K562 (cell line): ENCODE measurements around the gene UGP2. TPM values are rescaled to one million over a fixed set of nuclear protein-coding genes. Genes with fewer than 3 reads are reported as not detected.

Experiments used
- ATAC-seq: fragments of 200-7000 bp; cut with Tn5 transposase; 3 replicates; pipeline ENCODE4 v1.9.1; 2020; ENCODE audit warnings: moderate library complexity
- BruUV-seq: library from RNA; stranded (reverse); fragments of 400-500 nt; replicated peaks from 2 replicates; lab custom pipeline; 2021; lab: Mats Ljungman, UMichigan
- CTCF ChIA-PET: fragments of 300-600 bp; formaldehyde crosslinking; extraction: SDS; loops from one replicate; lab custom pipeline; 2021; ENCODE audit warnings: low intra/inter-chr PET ratio; lab: Yijun Ruan, JAX
- POLR2A ChIA-PET: fragments of 300-600, 350-650 bp; sonication (Branson Sonifier 250); formaldehyde crosslinking; extraction: SDS; loops from one replicate; lab custom pipeline; 2021; ENCODE audit warnings: antibody characterized with exemption, inconsistent platforms; lab: Yijun Ruan, JAX
- DNase-seq, 4 experiments: peaks; one replicate each; pipeline versions ENCODE4 v3.0.0 to v3.0.0-alpha.2; 2011 to 2018; ENCODE audit warnings: low spot score in 3 of 4, mixed read lengths in 3 of 4; ENCODE audit errors: extremely low read depth in 1 of 4
- FAIRE-seq: peaks from 2 replicates; lab custom pipeline; 2011; peaks lifted over from hg19 to GRCh38; lab: Jason Lieb, UNC
- H2AFZ ChIP-seq: 2 replicates; pipeline ENCODE4 v1.6.0; 2011; ENCODE audit warnings: low read depth, low read length, control low read depth, inconsistent platforms
- H3K27ac ChIP-seq: fragments of 200-600 bp; 3 replicates; pipeline ENCODE4 v1.8.0; 2011; ENCODE audit warnings: low read depth, mild to moderate bottlenecking, control low read depth, inconsistent platforms, low read length, moderate library complexity, mixed read lengths; ENCODE audit errors: extremely low read depth
- H3K27me3 ChIP-seq, 2 experiments: fragments of 300-600 bp in 1 of 2; 2 replicates in 1 of 2; 3 replicates in 1 of 2; pipeline versions ENCODE4 v1.6.0 to v1.8.0; 2011; ENCODE audit warnings: inconsistent platforms in 2 of 2, low read length in 2 of 2, mild to moderate bottlenecking in 1 of 2, mixed read lengths in 1 of 2, moderate library complexity in 1 of 2; ENCODE audit not compliant: control insufficient read depth in 2 of 2, insufficient read depth in 2 of 2
- H3K36me3 ChIP-seq: fragments of 300-600 bp; 3 replicates; pipeline ENCODE4 v1.8.0; 2011; ENCODE audit warnings: mild to moderate bottlenecking, low read length, inconsistent platforms; ENCODE audit not compliant: control insufficient read depth, insufficient read depth
- H3K4me1 ChIP-seq, 2 experiments: fragments of 200-600 bp in 1 of 2; replicated peaks in 1 of 2; 2 replicates in 1 of 2; 3 replicates in 1 of 2; pipeline versions ENCODE4 v1.5.1 to v1.8.0; 2011; ENCODE audit warnings: inconsistent platforms in 2 of 2, low read length in 2 of 2, mild to moderate bottlenecking in 1 of 2, mixed read lengths in 1 of 2, moderate library complexity in 1 of 2; ENCODE audit not compliant: control insufficient read depth in 2 of 2, insufficient read depth in 2 of 2
- H3K4me2 ChIP-seq: 2 replicates; pipeline ENCODE4 v1.6.1; 2011; ENCODE audit warnings: low read length, control low read depth, inconsistent platforms, mixed read lengths; ENCODE audit not compliant: insufficient read depth
- H3K4me3 ChIP-seq: fragments of 200-600 bp; sonication (generic), shearing (Covaris generic); 2 replicates; pipeline ENCODE4 v1.5.1; 2016; ENCODE audit warnings: control low read depth, inconsistent platforms
- H3K79me2 ChIP-seq: fragments of 200-600 bp; 3 replicates; pipeline ENCODE4 v1.8.0; 2011; ENCODE audit warnings: low read length, inconsistent platforms; ENCODE audit not compliant: control insufficient read depth, insufficient read depth
- H3K9ac ChIP-seq, 2 experiments: 2 replicates each; pipeline versions ENCODE4 v1.6.0 to v1.6.1; 2011; ENCODE audit warnings: low read depth in 2 of 2, low read length in 2 of 2, control low read depth in 1 of 2, inconsistent platforms in 1 of 2, mild to moderate bottlenecking in 1 of 2, mixed read lengths in 1 of 2; ENCODE audit not compliant: insufficient read depth in 1 of 2
- H3K9me1 ChIP-seq: one replicate; pipeline ENCODE4 v1.6.0; 2011; ENCODE audit warnings: inconsistent platforms, mild to moderate bottlenecking, low read length, moderate library complexity; ENCODE audit not compliant: control insufficient read depth, insufficient read depth
- H3K9me3 ChIP-seq: replicated peaks from 2 replicates; pipeline ENCODE4 v1.5.1; 2011; ENCODE audit warnings: low read depth, low read length, inconsistent platforms; ENCODE audit not compliant: control insufficient read depth, insufficient read depth
- H4K20me1 ChIP-seq: replicated peaks from 2 replicates; pipeline ENCODE4 v1.6.1; 2011; ENCODE audit warnings: low read length, inconsistent platforms, mixed read lengths; ENCODE audit not compliant: control insufficient read depth, insufficient read depth
- BACH1 ChIP-seq: fragments of 200-800 bp; sonication (Bioruptor generic); IDR thresholded peaks from 2 replicates; pipeline ENCODE4 v1.6.1; 2016; ENCODE audit warnings: missing genetic modification characterization, missing compliant biosample characterization
- ETV5 ChIP-seq: sonication (generic); formaldehyde crosslinking; IDR thresholded peaks from 2 replicates; pipeline ENCODE4 v1.4.0; 2020; ENCODE audit warnings: low read depth, mild to moderate bottlenecking, missing genetic modification reagents
- KDM1A ChIP-seq, 2 experiments: fragments of 450-650 bp; IDR thresholded peaks; 2 replicates each; pipeline ENCODE4 v1.6.1; 2016; ENCODE audit warnings: mild to moderate bottlenecking in 2 of 2
- NFIC ChIP-seq: fragments of 450-650 bp; IDR thresholded peaks from 2 replicates; pipeline ENCODE4 v1.6.1; 2017; ENCODE audit warnings: mild to moderate bottlenecking, inconsistent platforms
- RNF2 ChIP-seq: sonication (generic); IDR thresholded peaks from 2 replicates; pipeline ENCODE4 v1.6.1; 2016
- SIX5 ChIP-seq, 2 experiments: IDR thresholded peaks; 2 replicates each; pipeline ENCODE4 v1.6.1; 2011; ENCODE audit warnings: low read length in 2 of 2, borderline replicate concordance in 1 of 2, low read depth in 1 of 2, mild to moderate bottlenecking in 1 of 2, moderate library complexity in 1 of 2; ENCODE audit not compliant: insufficient read depth in 1 of 2
- SMAD3 ChIP-seq: fragments of 450-650 bp; formaldehyde crosslinking; conservative IDR thresholded peaks from 2 replicates; pipeline ENCODE4 v1.4.0; 2020; ENCODE audit warnings: mild to moderate bottlenecking
- SMARCA4 ChIP-seq: fragments of 450-650 bp; IDR thresholded peaks from 2 replicates; pipeline ENCODE4 v1.6.1; 2016
- SMARCE1 ChIP-seq: fragments of 450-650 bp; IDR thresholded peaks from 2 replicates; pipeline ENCODE4 v1.7.1; 2016; ENCODE audit warnings: mild to moderate bottlenecking
- TEAD2 ChIP-seq: fragments of 450-650 bp; IDR thresholded peaks from 2 replicates; pipeline ENCODE4 v1.6.1; 2016; ENCODE audit warnings: missing genetic modification characterization, control low read depth, missing compliant biosample characterization
- ZNF780A ChIP-seq: fragments of 250-450 bp; sonication (Bioruptor Pico); IDR thresholded peaks from 2 replicates; pipeline ENCODE4 v1.5.0; 2021; ENCODE audit warnings: mild to moderate bottlenecking
- WGBS: fragments of 100-300 bp; shearing (Covaris generic); methylation state at CpG from one replicate; pipeline ENCODE4 v1.1.6; 2016; ENCODE audit warnings: low coverage, mixed read lengths; ENCODE audit not compliant: insufficient coverage; ENCODE audit errors: missing lambda C conversion rate; 5-methylcytosine and 5-hydroxymethylcytosine counted together
- in situ Hi-C: fragments of 300-500 bp; cut with MboI; formaldehyde crosslinking; loops from 4 replicates; pipeline ENCODE4 v1.15.0; 2018; ENCODE audit warnings: inconsistent platforms, mixed read lengths
- intact Hi-C: fragments of 100-400 bp; cut with micrococcal nuclease; formaldehyde crosslinking; loops from 2 replicates; pipeline ENCODE4 v1.14.2; 2022
- polyA plus RNA-seq, 8 experiments: library from polyadenylated mRNA; depleted of rRNA in 4 of 8; stranded (reverse) in 5 of 8; unstranded in 3 of 8; fragments of >200 nt; fragmentation: Nextera tagmentation in 2 of 8; fragmentation: Illumina TruSeq in 1 of 8; extraction: Ambion mirVana in 2 of 8; extraction: Trizol in 1 of 8; gene quantifications; 2 replicates each; pipeline versions ENCODE4 v1.2.1 to v1.2.3, GENCODE V29; 2011 to 2014; ENCODE audit warnings: inconsistent platforms in 1 of 8, missing spikeins in 1 of 8
- total RNA-seq, 7 experiments: library from RNA; depleted of rRNA in 6 of 7; stranded (reverse); fragments of >200 nt in 6 of 7; fragmentation: Illumina TruSeq in 2 of 7; extraction: Trizol in 2 of 7; gene quantifications; 2 replicates each; pipeline versions ENCODE4 v1.2.1 to v1.2.3, GENCODE V29; 2011 to 2021; ENCODE audit warnings: low replicate concordance in 1 of 7
- TF ChIP-seq, protein P1 (sequence below): fragments of 250-450 bp; sonication (Bioruptor Pico); IDR thresholded peaks from 2 replicates; pipeline ENCODE4 v1.4.0; 2020

The UGP2 gene
- total and polyA plus RNA-seq, 9 of the 15 experiments (the other 6 are each of a cell fraction or from before 2014, with no cell fraction given): 25.2 to 69.3 (median 58.9) TPM

- H3K36me3 ChIP-seq: no peaks in the 10 kb centered on the region; the same call in 1 of the 3 replicates
- peaks cover 15% of the 10 kb centered on the region; the same call in 1 of the 2 replicates for H4K20me1 ChIP-seq
- no peaks in the 10 kb centered on the region for H3K9me1 ChIP-seq
- no peak for ATAC-seq
- H3K27ac ChIP-seq: no peak overlapping the region
- in situ Hi-C loops (no loop called here), intact Hi-C loops (loop anchor here (10.0 kb wide), 1 partner anchor 261 kb away; the partner anchor contains the start of genes MDH1 and WDPCP)
- H3K4me3 ChIP-seq: no peak overlapping the region
- FAIRE-seq: no peak
- H3K4me1 ChIP-seq: peaks cover 6 to 24% of the 10 kb centered on the region in 2 experiments
- no TSS peak for BruUV-seq
- TF ChIP-seq SMARCE1 (no peak), SMARCA4 (no peak), ZNF780A (CRISPR knock-in tag) (no peak), TEAD2 (tag) (no peak), SMAD3 (CRISPR knock-in tag) (no peak), RNF2 (no peak), KDM1A (IDR thresholded peaks at IDR 0.05) (no peak)
- POLR2A ChIA-PET: interaction anchor here (0.8 to 0.9 kb wide), 2 partner anchors 14 to 19 kb away, joined by 3 read pairs; no protein-coding TSS in a partner anchor
- peaks cover 94% of the 10 kb centered on the region for H3K79me2 ChIP-seq
- CTCF ChIA-PET: no interaction called here
- H3K9ac ChIP-seq: no peak overlapping the region
- H3K4me2 ChIP-seq: no peak overlapping the region
- 75% methylated on average over 3 of the region's 3 CpGs for WGBS
- H3K27me3 ChIP-seq: no peaks in the 10 kb centered on the region
- no peak for DNase-seq
- no peak overlapping the region for H2AFZ ChIP-seq
- H3K9me3 ChIP-seq: no peaks in the 10 kb centered on the region
These were observed 4.2 kb downstream of the UGP2 start for GRCh38 chr2:63845866-63846265.

GRCh38 chr2:63846487-63846886 lies 4.8 kb downstream of the UGP2 start:
- ChIA-PET POLR2A (interaction anchor here (0.9 kb wide), 1 partner anchor 14 kb away, joined by 3 read pairs; no protein-coding TSS in a partner anchor), CTCF (no interaction called here)
- BruUV-seq: no TSS peak
- no peaks in the 10 kb centered on the region for H3K27me3 ChIP-seq
- no peak for TF ChIP-seq ETV5 (CRISPR knock-in tag)
- TF ChIP-seq NFIC: 0 out of 2 replicates have a peak, but pooled peaks have one; percentile 7
- TF ChIP-seq, protein P1, sequence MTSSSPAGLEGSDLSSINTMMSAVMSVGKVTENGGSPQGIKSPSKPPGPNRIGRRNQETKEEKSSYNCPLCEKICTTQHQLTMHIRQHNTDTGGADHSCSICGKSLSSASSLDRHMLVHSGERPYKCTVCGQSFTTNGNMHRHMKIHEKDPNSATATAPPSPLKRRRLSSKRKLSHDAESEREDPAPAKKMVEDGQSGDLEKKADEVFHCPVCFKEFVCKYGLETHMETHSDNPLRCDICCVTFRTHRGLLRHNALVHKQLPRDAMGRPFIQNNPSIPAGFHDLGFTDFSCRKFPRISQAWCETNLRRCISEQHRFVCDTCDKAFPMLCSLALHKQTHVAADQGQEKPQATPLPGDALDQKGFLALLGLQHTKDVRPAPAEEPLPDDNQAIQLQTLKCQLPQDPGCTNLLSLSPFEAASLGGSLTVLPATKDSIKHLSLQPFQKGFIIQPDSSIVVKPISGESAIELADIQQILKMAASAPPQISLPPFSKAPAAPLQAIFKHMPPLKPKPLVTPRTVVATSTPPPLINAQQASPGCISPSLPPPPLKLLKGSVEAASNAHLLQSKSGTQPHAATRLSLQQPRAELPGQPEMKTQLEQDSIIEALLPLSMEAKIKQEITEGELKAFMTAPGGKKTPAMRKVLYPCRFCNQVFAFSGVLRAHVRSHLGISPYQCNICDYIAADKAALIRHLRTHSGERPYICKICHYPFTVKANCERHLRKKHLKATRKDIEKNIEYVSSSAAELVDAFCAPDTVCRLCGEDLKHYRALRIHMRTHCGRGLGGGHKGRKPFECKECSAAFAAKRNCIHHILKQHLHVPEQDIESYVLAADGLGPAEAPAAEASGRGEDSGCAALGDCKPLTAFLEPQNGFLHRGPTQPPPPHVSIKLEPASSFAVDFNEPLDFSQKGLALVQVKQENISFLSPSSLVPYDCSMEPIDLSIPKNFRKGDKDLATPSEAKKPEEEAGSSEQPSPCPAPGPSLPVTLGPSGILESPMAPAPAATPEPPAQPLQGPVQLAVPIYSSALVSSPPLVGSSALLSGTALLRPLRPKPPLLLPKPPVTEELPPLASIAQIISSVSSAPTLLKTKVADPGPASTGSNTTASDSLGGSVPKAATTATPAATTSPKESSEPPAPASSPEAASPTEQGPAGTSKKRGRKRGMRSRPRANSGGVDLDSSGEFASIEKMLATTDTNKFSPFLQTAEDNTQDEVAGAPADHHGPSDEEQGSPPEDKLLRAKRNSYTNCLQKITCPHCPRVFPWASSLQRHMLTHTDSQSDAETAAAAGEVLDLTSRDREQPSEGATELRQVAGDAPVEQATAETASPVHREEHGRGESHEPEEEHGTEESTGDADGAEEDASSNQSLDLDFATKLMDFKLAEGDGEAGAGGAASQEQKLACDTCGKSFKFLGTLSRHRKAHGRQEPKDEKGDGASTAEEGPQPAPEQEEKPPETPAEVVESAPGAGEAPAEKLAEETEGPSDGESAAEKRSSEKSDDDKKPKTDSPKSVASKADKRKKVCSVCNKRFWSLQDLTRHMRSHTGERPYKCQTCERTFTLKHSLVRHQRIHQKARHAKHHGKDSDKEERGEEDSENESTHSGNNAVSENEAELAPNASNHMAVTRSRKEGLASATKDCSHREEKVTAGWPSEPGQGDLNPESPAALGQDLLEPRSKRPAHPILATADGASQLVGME: no peak
- no peak for TF ChIP-seq SIX5 (IDR thresholded peaks at IDR 0.05; ENCODE audit: borderline replicate concordance in 1 of 2, insufficient read depth in 1 of 2, low read depth in 1 of 2, low read length in 2 of 2)
- TF ChIP-seq BACH1 (tag): no peak
- H3K9me1 ChIP-seq: no peaks in the 10 kb centered on the region
- no peak overlapping the region for H3K9ac ChIP-seq
- H3K36me3 ChIP-seq: no peaks in the 10 kb centered on the region; the same call in 1 of the 3 replicates
- DNase-seq (no peak), FAIRE-seq (no peak), ATAC-seq (no peak)
- H3K4me3 ChIP-seq: no peak overlapping the region
- 27% methylated on average over 1 of the region's 1 CpG for WGBS
- H2AFZ ChIP-seq: no peak overlapping the region
- no peak overlapping the region for H3K27ac ChIP-seq
- H3K4me1 ChIP-seq: peaks cover under 1 to 29% of the 10 kb centered on the region in 2 experiments
- peaks cover 15% of the 10 kb centered on the region; the same call in 1 of the 2 replicates for H4K20me1 ChIP-seq
- no peak overlapping the region for H3K4me2 ChIP-seq
- intact Hi-C loops: loop anchor here (10.0 kb wide), 1 partner anchor 262 kb away; the partner anchor contains the start of genes MDH1 and WDPCP
- H3K79me2 ChIP-seq: peaks cover 94% of the 10 kb centered on the region
- no peaks in the 10 kb centered on the region for H3K9me3 ChIP-seq
- in situ Hi-C loops: no loop called here
